Ammon's horn (tissue), 1 donor: ENCODE measurements around the gene RPL38.

Source experiments
- DNase-seq: peaks from one replicate; pipeline ENCODE4 v3.0.0-alpha.2; 2016; ENCODE audit warnings: low spot score

Gene RPL38

GRCh38 chr17:74226252-74226651 lies 22.8 kb downstream of the RPL38 start:
- no peak for DNase-seq

DNA sequence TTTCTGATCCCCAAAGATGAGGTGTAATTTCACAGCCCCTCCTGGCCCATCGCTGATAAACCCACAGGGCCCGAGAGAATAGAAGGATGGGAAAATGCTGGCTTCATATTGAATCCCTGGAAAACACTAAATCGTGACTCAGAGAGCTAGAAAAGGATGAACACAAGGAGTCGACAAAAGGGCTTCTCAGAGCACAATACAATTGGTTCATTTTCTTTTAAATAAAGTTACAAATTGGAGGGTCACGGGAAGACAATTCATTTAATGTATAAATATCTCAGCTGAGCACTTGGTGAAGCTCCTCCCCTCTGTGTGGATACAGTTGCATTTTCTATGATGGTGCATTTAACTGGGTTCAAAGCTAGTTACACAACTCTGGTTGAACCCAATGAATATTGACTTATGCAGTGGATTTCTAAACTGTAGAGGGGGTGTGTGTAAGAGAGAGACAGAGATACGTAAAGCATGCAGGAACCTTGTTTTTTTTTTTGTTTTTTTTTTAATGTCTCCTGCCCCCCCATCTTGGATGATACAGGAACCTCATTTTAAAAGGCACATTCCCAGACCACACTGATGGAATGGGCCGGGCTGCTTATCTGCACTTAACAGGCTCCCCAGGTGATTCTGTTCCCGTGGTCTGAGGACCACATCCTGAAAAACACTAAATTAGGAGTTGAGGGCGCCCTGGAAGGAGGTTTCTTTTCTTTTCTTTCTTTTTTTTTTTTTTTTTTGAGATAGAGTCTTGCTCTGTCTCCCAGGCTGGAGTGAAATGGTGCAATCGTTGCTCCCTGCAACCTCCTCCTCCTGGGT lies 24.0 kb downstream of the RPL38 start:
- DNase-seq, result no peak

DNA sequence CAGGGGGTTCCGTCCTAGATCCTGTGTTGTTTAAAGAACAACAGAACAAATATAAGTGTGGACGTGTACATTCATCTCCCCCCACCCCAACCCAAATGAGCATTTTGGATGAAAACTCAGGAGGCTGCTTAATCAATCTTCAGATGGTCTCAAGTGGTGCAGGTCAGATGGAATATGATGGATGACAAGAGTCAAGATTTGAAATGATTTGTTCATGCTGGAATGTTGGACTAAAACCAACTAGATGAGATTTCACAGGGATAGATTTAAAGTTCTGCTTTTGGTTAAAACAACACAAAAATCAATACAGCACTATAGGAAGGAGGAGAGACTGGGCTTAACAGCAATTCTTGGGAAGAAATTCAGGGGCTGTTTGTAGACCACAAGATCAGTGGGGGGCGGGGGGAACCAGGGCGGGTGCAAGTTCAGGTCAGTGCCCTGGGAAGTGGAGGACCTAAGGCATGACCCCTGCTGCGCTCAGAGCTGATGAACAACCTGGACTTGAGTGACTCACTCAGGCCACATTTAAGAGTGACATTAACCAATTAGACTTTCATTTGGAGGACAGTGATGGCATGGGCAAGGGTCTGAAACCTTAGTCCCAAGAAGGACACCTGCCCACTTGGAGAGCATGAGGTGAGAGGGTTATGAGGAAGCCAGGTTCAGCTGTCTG lies 25.0 kb downstream of the RPL38 start:
- DNase-seq, result no peak

DNA sequence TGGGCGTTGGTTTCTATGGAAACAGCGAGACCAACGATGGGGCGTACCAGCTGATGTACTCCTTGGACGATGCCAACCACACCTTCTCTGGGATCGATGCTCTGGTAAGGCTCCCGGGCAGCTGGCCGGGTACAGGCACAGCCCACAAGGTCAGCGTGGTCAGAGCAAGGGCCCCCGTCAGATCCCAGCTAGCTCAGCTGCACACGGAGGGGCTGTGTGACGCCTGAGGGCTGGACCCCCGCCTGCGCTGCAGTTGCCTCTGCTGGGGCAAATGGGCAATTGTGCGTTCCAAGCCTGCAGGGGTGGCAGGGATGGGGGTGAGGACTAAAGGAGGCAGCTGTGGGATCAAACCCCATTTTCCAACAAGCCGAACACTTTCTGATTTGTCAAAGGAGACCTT lies 27.4 kb downstream of the RPL38 start:
- DNase-seq, result no peak

DNA sequence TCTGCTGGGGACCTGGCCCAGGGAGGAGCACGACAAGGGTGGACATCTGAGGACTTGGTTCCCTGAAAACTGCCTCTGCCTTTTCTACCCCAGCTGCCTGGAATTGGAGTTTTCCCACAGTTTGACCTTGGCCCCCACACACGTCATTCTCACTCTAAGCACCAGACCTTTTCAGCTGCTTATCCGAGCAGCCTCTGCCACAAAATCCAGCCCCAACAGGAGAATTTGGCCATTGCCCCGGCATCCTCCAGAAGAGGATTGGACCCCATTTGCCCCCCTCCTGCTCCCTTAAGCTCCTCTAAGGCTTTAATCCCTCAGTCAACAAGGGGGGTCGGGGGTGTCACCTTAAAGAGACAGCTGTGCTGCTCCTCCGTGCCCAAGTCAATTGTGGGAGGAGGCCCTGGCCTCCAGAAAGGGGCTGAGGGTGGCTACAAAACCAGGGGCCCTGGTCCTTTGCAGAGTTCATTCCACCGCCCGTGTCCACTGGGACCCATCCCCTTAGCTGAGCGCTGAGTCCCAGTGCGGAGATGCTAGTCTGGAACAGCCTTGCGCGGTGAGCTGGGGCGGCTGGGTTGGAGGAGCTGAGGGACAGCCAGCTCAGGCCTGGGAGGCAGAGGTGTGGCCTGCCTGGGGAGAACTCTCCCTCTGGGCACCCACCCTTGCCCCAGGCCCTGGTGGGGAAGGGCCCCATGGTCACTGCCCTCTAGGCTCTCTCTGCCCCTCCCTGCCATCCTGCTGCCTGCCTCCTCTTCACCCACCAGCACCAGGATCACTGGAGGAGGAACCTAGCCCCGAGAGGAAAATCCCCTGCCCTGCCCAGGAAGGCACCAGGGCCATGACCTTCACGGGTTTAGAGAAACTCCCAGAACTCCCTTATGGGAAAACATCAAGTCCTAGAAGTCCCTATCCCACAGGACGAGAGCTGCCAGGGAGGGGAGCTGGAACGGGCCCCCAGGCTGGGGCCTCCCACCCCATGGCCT lies 28.7 kb downstream of the RPL38 start:
- no peak for DNase-seq

DNA sequence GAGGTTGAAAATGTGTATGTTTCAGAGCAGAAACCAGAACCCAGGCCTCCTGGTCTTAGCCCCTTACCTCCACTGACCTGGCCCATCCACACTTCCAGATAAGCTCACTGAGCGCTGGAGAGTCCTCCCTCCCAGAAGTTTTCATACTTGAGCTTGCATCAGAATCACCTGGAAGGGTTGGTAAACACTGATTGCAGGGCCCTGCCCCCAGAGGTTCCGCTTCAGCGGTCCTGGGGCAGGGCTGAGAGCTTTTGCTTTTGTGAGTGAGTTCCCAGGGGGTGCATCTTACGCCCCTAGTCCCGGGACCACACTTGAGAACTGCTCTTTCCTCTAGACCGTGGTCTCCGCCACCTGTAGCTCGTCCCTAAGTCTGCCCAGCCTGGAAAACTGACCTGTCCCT lies 30.5 kb downstream of the RPL38 start:
- no peak for DNase-seq

DNA sequence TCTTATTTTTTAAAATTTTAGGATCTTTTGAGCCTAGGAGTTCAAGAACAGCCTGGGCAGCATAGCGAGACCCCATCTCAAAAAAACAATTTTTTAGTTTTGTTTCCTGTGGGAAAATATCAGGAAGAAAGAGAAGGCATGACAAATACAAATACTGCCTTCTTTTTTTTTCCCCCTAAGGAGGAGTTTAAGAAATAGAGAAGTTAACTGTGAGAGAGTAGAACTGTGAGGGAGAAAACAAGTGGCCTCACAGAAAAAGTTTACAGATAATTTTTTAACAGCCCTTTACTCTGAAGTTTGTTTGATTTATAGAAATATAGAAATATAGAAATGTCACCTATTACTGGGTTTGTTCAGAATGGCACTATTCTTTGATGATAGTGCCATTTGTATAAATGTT lies 31.0 kb downstream of the RPL38 start:
- no peak for DNase-seq

GRCh38 chr17:74235040-74235581 lies 31.6 kb downstream of the RPL38 start:
- DNase-seq, result peak; percentile 86

GRCh38 chr17:74235911-74236371 lies 32.5 kb downstream of the RPL38 start:
- peak; percentile 49 for DNase-seq

DNA sequence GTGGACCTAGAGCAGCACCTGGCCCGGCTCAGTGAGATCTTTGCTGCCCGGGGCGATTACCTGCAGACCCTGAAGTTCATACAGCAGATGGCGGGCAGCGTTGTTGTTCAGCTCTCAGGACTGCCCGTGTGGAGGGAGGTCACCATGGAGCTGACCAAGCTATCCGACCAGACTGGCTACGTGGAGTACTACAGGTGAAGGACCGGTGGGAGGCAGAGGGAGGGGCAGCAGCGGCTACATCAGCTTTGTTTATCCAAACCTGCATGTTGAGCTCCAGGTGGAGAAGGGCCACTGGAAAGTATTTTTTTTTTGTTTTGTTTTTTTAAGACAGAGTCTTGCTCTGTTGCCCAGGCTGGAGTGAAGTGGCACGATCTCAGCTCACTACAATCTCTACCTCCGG lies 33.8 kb downstream of the RPL38 start:
- no peak for DNase-seq

GRCh38 chr17:74239172-74239571 lies 35.7 kb downstream of the RPL38 start:
- DNase-seq, result no peak

- no peak for DNase-seq
Observed at GRCh38 chr17:74240618-74241205, 37.2 kb downstream of the RPL38 start.

- peak; percentile 78 for DNase-seq
Observed at GRCh38 chr17:74241431-74241830, 38.0 kb downstream of the RPL38 start.

DNA sequence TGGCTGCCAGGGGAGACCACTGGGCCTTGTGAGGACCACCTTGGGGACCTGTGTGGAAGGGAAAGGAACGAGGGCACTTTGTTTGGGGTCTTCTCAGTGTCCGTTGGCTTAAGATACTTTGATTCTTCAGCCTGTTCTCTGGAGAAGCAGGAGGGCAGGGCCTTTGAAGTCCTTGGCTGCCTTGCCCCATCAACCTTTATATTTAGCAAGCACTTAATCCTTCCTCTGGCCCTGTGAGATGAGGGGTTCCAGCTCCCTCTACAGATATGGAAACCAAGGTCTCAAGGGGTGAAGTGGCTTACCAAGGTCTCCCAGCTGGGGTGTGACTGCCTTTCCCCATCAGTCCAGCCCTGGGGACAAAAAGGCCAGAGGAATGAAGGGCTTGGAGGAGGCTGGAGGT lies 38.4 kb downstream of the RPL38 start:
- no peak for DNase-seq

GRCh38 chr17:74243013-74243755 lies 39.7 kb downstream of the RPL38 start:
- peak; percentile 77 for DNase-seq

DNA sequence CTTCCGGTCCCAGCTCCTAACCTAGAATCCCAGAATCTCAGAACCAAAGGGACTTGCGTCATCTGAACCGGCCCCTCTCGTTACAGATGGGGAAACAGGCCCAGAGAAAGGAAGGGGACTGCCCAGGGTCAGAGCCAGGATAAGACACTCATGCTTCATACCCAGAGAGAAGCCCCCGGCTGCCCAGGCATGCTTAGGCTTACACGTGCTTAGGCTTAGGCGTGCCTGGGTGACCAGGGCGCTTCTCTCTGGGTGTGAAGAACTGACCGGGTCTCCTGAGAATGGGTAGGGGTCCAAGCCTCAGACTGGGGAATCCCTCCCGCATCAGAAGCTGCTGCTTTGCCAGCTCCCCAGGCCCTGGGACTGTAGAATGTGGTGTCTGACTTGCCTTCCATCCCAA lies 40.6 kb downstream of the RPL38 start:
- no peak for DNase-seq

GRCh38 chr17:74244548-74244947 lies 41.1 kb downstream of the RPL38 start:
- DNase-seq, result peak; percentile 94

GRCh38 chr17:74245145-74245831 lies 41.8 kb downstream of the RPL38 start:
- DNase-seq, result peak; percentile 96

GRCh38 chr17:74245871-74246270 lies 42.4 kb downstream of the RPL38 start:
- no peak for DNase-seq

DNA sequence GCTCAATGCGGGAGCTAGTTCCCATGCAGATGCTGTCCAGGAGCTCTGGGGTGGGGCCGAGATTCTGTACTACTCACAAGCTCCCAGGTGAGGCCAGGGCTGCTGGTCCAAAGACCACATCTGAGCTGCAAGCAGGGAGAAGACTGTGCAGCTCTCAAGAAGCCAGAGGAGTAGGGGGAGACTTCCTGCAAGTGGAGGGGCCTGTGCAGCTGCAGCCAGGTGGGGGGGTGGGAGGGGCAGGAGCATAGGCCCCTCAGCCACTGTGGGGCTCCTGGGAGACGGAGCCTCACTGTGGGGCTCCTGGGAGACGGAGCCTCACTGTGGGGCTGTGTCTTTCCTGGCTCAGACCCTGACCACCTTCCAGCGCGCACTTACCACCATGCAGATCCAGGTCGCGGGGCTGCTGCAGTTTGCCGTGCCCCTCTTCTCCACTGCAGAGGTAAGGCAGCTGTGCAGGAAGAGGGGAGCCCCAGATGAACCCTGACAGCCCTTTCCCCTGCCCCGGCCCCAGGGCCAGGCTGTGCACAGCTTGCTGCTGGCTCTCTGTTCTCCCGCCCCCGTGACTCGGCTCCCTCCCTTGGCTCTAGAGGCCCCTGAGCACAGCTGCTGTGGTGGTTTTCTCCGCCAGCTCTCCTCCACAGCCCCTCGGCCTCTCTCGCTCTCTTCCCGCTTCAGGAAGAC lies 46.3 kb downstream of the RPL38 start:
- DNase-seq, result peak; percentile 53
